Measurements from ENCODE around the gene DRD3. TPM values are rescaled to one million over a fixed set of nuclear protein-coding genes. Genes with fewer than 3 reads are reported as not detected.

DRD3 gene
- total and polyA plus RNA-seq, 2 of the 8 experiments (the other 6 are each of a cell fraction or from before 2014, with no cell fraction given) = 0.32 to 1.3 TPM

DNA sequence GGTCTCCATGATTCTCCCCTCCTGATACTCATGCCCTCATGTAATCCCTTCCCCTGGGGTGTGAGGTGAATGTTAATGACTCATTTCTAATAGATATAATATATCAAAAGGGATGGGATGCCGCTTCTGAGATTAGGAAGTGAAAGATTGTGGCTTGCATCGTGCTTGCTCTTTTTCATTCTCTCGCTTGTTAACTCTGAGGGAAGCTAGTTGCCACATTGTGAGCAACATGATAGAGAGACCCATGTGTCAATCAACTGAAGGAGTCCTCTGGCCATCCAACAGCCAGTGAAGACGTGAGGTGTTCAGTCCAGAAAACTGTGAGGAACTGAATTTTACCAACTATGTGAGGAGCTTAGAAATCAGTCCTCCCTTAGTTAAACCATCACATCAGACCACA is 28.9 kb upstream of the DRD3 start:
- no peak overlapping the region for H2AFZ ChIP-seq (ENCODE audit: low read length)
- WGBS, 2 experiments (ENCODE audit: extremely low coverage in 1 of 2, insufficient coverage in 1 of 2, insufficient read length in 1 of 2, insufficient replicate concordance in 2 of 2, low coverage in 1 of 2, low lambda C conversion rate in 2 of 2, missing lambda C conversion rate in 1 of 2) = 89% methylated on average over 4 of the region's 4 CpGs; no CpG with 5 or more reads in 1 of the 2 experiments
- no peak overlapping the region for H3K56ac ChIP-seq (replicated peaks; ENCODE audit: insufficient read length, low read depth, low read length)
- H3K4ac ChIP-seq (replicated peaks; ENCODE audit: insufficient read length, low read depth, low read length) = no peak overlapping the region
- no peaks in the 10 kb centered on the region for H3K4me1 ChIP-seq (replicated peaks in 1 of 4; ENCODE audit: control insufficient read depth in 3 of 4, insufficient read depth in 4 of 4, low read length in 3 of 4)
- DNase-seq (ENCODE audit: low read depth in 1 of 2, low spot score in 2 of 2) (no peak), FAIRE-seq (no peak)
- no peaks in the 10 kb centered on the region for H3K9me3 ChIP-seq (ENCODE audit: insufficient read depth in 2 of 2, low read depth in 1 of 2, low read length in 1 of 2)
- no peak overlapping the region for H2BK120ac ChIP-seq (replicated peaks; ENCODE audit: low read depth, low read length)
- no peak overlapping the region for H2BK20ac ChIP-seq (ENCODE audit: low read length)
- CTCF ChIA-PET (ENCODE audit: partially characterized antibody) = no interaction called here
- no peak overlapping the region for H3K4me3 ChIP-seq (ENCODE audit: extremely low read depth in 1 of 4, insufficient read depth in 2 of 4, low read depth in 3 of 4, low read length in 4 of 4)
- H3K79me1 ChIP-seq (ENCODE audit: low read depth, low read length) = no peaks in the 10 kb centered on the region
- H2BK15ac ChIP-seq (ENCODE audit: low read length) = no peak overlapping the region
- H4K91ac ChIP-seq (replicated peaks; ENCODE audit: insufficient read length, low read length) = no peak overlapping the region
- H4K8ac ChIP-seq (ENCODE audit: extremely low read depth, insufficient read depth, low read length) = no peak overlapping the region
- no peak overlapping the region for H3K27ac ChIP-seq (ENCODE audit: low read depth, low read length)
- H3K36me3 ChIP-seq (ENCODE audit: control insufficient read depth in 2 of 4, insufficient read depth in 4 of 4, low read length in 3 of 4) = no peaks in the 10 kb centered on the region
- no peak overlapping the region for H3K23ac ChIP-seq (ENCODE audit: insufficient read length)
- H2BK5ac ChIP-seq (ENCODE audit: low read depth, low read length) = no peak overlapping the region
- no peak overlapping the region; the same call in 1 of the 2 replicates for H2BK12ac ChIP-seq (ENCODE audit: low read depth, low read length)
- no peak overlapping the region for H2AK5ac ChIP-seq (ENCODE audit: low read depth, low read length)
- H4K5ac ChIP-seq (ENCODE audit: insufficient read length, low read depth, low read length) = no peak overlapping the region
- no peak overlapping the region for H3K14ac ChIP-seq (ENCODE audit: insufficient read length)
- no peaks in the 10 kb centered on the region for H3K27me3 ChIP-seq (replicated peaks in 1 of 4; ENCODE audit: control insufficient read depth in 3 of 4, extremely low read depth in 1 of 4, insufficient read depth in 3 of 4, low read length in 3 of 4)
- H3K4me2 ChIP-seq (ENCODE audit: insufficient read depth in 1 of 2, low read depth in 2 of 2, low read length in 2 of 2) = no peak overlapping the region
- no peaks in the 10 kb centered on the region for H3K79me2 ChIP-seq (ENCODE audit: control insufficient read depth in 1 of 2, insufficient read depth in 2 of 2, low read length in 2 of 2)
- POLR2A ChIA-PET (ENCODE audit: partially characterized antibody) = no interaction called here
- H3K23me2 ChIP-seq (ENCODE audit: low read depth, low read length) = no peaks in the 10 kb centered on the region
- no peaks in the 10 kb centered on the region for H4K20me1 ChIP-seq (replicated peaks in 1 of 2; ENCODE audit: control insufficient read depth in 1 of 2, insufficient read depth in 2 of 2, low read length in 2 of 2)
- no peak overlapping the region for H3K18ac ChIP-seq (ENCODE audit: extremely low read depth, low read length)
- no peak overlapping the region for H3K9ac ChIP-seq (replicated peaks in 1 of 4; ENCODE audit: extremely low read depth in 1 of 4, low read depth in 3 of 4, low read length in 3 of 4)
- TF ChIP-seq, protein P1, sequence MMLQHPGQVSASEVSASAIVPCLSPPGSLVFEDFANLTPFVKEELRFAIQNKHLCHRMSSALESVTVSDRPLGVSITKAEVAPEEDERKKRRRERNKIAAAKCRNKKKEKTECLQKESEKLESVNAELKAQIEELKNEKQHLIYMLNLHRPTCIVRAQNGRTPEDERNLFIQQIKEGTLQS (IDR thresholded peaks at IDR 0.05; ENCODE audit: insufficient read depth, low read depth, low read length) = no peak
- TF ChIP-seq TAF1 (IDR thresholded peaks at IDR 0.05; ENCODE audit: low read depth, low read length) (no peak), RBBP5 (IDR thresholded peaks at IDR 0.05; ENCODE audit: borderline replicate concordance, low read depth, low read length) (no peak), NANOG (IDR thresholded peaks at IDR 0.05; ENCODE audit: insufficient read depth, low read depth, low read length, poor library complexity, severe bottlenecking) (no peak), JUN (IDR thresholded peaks at IDR 0.05; ENCODE audit: low read depth, low read length) (no peak), PHF8 (conservative IDR thresholded peaks at IDR 0.05; ENCODE audit: low read depth, low read length) (no peak), CHD2 (IDR thresholded peaks at IDR 0.05; ENCODE audit: low read length) (no peak), BCL11A (IDR thresholded peaks at IDR 0.05; ENCODE audit: low read depth in 2 of 2, low read length in 2 of 2) (no peak), CREB1 (IDR thresholded peaks at IDR 0.05) (no peak), EZH2 (IDR thresholded peaks at IDR 0.05; ENCODE audit: low read depth, low read length, severe bottlenecking) (no peak), MAFK (IDR thresholded peaks at IDR 0.05; ENCODE audit: low read depth, low read length) (no peak)
- TF ChIP-seq, protein P2, sequence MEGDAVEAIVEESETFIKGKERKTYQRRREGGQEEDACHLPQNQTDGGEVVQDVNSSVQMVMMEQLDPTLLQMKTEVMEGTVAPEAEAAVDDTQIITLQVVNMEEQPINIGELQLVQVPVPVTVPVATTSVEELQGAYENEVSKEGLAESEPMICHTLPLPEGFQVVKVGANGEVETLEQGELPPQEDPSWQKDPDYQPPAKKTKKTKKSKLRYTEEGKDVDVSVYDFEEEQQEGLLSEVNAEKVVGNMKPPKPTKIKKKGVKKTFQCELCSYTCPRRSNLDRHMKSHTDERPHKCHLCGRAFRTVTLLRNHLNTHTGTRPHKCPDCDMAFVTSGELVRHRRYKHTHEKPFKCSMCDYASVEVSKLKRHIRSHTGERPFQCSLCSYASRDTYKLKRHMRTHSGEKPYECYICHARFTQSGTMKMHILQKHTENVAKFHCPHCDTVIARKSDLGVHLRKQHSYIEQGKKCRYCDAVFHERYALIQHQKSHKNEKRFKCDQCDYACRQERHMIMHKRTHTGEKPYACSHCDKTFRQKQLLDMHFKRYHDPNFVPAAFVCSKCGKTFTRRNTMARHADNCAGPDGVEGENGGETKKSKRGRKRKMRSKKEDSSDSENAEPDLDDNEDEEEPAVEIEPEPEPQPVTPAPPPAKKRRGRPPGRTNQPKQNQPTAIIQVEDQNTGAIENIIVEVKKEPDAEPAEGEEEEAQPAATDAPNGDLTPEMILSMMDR (IDR thresholded peaks at IDR 0.05; ENCODE audit: control extremely low read depth in 1 of 3, insufficient read depth in 1 of 3, low read depth in 1 of 3, low read length in 3 of 3) = no peak
